HepG2 (cell line): ENCODE results near the gene CDT1.

ENCODE experiments used
- ATF6 ChIP-seq: sonication (generic); formaldehyde crosslinking; conservative IDR thresholded peaks from 2 replicates; pipeline ENCODE4 v1.4.0; 2020; ENCODE audit warnings: missing genetic modification reagents
- CTCF ChIP-seq: sonication (generic); formaldehyde crosslinking; IDR thresholded peaks from 2 replicates; pipeline ENCODE4 v1.5.0; 2020; ENCODE audit warnings: mild to moderate bottlenecking, missing genetic modification reagents, moderate library complexity
- MTA3 ChIP-seq: sonication (generic); formaldehyde crosslinking; IDR thresholded peaks from 2 replicates; pipeline ENCODE4 v1.4.0; 2020; ENCODE audit warnings: missing genetic modification reagents
- NR2C2 ChIP-seq: sonication (generic); formaldehyde crosslinking; IDR thresholded peaks from 2 replicates; pipeline ENCODE4 v1.4.0; 2020; ENCODE audit warnings: missing genetic modification reagents, mild to moderate bottlenecking, moderate library complexity, borderline replicate concordance
- POLR2AphosphoS5 ChIP-seq: IDR thresholded peaks from 2 replicates; pipeline ENCODE4 v1.6.1; 2012; ENCODE audit warnings: low read depth, low read length
- SMC3 ChIP-seq: IDR thresholded peaks from 2 replicates; pipeline ENCODE4 v1.6.1; 2011; ENCODE audit warnings: low read length, improper control_type of control experiment
- SP4 ChIP-seq: sonication (generic); formaldehyde crosslinking; IDR thresholded peaks from 2 replicates; pipeline ENCODE4 v1.8.1; 2023; ENCODE audit warnings: mild to moderate bottlenecking, missing genetic modification reagents
- ZBTB34 ChIP-seq: sonication (generic); formaldehyde crosslinking; IDR thresholded peaks from 2 replicates; pipeline ENCODE4 v1.8.0; 2022; ENCODE audit warnings: mild to moderate bottlenecking, missing genetic modification reagents
- ZC3H13 ChIP-seq: sonication (generic); formaldehyde crosslinking; IDR thresholded peaks from 2 replicates; pipeline ENCODE4 v1.8.1; 2023; ENCODE audit warnings: mild to moderate bottlenecking, missing genetic modification reagents, moderate library complexity

GRCh38 chr16:88838566-88838965 is 35.0 kb downstream of the CDT1 start:
- TF ChIP-seq MTA3 (CRISPR knock-in tag) (no peak), ZBTB34 (CRISPR knock-in tag) (no peak), POLR2AphosphoS5 (no peak), ZC3H13 (no peak), SP4 (CRISPR knock-in tag) (no peak), CTCF (CRISPR knock-in tag) (no peak), ATF6 (CRISPR knock-in tag) (no peak), NR2C2 (no peak), SMC3 (no peak)
